SH-SY5Y (cell line): Measurements from ENCODE around the gene MLN.

Experiments used
- GATA2 ChIP-seq: IDR thresholded peaks from 2 replicates; pipeline ENCODE4 v1.6.1; 2011; ENCODE audit warnings: mild to moderate bottlenecking, low read depth, low read length
- GATA3 ChIP-seq: IDR thresholded peaks from 2 replicates; pipeline ENCODE4 v1.6.1; 2011; ENCODE audit warnings: low read depth, mild to moderate bottlenecking, low read length, moderate library complexity

Gene MLN

DNA sequence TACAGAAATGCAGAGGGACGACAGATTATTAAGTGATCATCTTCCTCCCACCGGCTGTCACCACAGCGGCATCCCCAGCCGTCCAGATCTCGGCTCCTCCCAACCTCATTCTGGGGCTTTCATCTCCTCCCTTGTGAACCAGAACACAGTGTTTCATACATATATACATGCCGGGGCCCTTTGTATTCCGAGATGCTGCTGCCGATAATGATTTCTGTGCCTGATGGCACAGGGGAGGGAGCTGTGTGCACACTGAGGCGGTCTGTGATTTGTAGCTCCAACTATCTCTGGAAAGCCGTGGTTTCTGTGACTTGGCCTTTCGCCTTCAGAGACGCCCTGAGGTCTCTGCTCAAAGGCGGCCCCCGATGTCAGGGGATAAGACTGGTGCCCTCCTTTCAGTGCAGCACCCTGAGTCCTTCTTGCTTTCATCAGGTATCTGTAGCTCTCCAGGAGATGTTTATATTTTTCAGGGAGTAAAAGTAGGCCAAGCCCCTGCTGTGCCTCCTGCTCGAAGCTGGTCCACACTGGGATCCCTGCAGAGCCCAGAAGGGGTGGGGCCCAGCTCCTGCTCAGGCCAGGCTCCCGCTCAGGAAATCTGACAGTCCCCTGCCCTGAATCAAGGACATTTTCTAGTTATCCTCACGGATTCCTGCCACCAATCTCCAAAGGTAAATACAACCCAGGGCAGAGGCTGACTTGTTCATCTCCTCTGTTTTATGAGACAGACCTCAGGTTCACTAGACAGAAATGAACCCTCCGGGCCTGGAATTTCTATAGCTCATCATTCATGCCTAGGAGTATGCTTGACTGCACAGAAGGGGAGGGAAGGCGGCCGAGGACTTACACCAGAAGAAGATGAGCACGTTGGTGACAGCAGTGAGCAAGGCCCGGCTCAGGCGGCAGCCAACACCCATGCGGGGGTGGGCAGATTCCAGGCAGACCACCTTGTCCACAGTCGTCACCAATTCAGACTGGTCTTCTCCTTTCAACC, 26.1 kb downstream of the MLN start:
- TF ChIP-seq GATA3 (no peak), GATA2 (no peak)

DNA sequence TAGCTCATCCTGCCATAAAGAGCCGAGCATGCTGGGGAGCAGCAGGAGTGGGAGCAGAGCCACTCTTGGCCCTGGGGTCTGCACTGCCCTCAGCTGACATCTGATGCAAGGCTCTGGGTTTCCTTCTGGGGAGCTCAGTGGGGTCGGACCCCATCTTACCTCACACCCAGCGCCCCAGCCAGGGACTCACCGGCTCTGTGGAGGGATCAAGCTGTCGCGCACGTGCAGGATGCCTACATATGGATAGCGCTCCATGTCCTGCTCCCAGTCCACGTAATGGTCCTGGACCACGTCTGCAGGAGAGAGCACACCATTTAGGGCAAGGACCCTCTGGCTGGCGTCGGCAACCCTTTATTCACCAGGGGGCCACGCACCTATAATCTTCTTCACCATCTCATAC, 27.0 kb downstream of the MLN start:
- TF ChIP-seq GATA3 (no peak), GATA2 (no peak)

DNA sequence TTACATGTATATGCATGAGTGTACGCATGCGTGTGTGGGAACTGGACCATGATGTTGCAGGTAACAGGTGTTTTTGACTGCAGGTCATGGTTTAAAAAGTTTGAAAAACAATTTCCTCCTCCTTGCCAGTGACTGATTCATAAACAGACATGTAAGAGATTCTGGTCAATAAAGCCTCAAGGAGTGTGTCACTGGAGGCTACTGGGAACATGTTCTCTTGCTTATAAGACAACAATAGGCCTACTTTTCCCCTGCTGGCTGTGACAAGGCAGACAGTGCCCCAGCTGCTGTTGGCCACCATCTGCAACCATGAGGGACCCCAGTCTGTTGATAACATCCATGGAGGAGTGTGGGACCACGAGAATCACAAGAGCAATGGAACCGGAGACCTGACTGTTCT, 27.6 kb downstream of the MLN start:
- TF ChIP-seq GATA2 (no peak), GATA3 (no peak)

DNA sequence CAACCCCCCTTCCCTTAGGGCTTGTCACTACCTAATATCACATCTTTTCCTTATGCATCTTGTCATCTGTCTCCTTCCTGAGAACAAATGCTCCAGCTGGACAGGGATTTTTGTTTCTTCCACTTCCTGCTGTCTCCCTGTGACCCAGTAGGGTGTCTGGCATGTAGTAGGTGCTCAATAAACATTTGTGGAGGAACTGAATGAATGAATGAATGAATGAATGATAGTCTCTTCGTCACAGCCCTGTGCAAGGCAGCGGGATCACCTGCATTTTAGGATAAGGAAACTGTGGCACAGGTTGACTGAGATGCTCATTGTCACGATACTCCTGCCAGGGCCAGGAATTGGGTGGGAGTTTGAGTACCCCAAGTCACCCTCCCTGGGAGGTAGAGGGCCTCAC, 29.0 kb downstream of the MLN start:
- TF ChIP-seq GATA3, result no peak
- TF ChIP-seq GATA2, result no peak

DNA sequence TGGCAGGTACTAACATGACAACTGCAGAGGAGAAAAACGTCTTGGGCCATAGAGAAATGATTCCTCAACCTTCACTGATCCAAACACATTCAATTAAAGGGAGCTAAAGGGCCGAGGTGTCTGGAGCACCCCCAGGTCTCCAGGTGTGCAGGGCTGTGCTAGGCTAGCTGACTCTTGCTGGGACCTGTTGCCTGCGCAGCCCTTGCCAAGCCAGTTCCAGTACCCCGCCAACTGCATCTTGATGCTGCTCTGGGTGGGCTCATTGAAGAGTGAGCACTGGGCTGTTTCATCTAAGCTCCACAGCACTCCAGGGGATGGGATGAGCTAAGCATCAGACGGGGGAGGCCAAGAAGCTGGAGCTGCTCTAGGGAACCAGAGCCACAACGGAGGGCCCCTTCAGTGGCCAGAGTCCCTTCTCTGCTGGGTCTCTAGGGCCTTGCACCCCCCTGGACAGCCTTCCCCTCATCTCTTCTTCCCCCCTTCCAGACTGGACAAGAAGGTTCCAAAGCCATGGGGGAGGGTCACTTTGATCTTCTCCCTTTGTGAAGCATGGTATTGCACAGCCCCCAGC, 30.8 kb downstream of the MLN start:
- TF ChIP-seq GATA2 (no peak), GATA3 (no peak)

DNA sequence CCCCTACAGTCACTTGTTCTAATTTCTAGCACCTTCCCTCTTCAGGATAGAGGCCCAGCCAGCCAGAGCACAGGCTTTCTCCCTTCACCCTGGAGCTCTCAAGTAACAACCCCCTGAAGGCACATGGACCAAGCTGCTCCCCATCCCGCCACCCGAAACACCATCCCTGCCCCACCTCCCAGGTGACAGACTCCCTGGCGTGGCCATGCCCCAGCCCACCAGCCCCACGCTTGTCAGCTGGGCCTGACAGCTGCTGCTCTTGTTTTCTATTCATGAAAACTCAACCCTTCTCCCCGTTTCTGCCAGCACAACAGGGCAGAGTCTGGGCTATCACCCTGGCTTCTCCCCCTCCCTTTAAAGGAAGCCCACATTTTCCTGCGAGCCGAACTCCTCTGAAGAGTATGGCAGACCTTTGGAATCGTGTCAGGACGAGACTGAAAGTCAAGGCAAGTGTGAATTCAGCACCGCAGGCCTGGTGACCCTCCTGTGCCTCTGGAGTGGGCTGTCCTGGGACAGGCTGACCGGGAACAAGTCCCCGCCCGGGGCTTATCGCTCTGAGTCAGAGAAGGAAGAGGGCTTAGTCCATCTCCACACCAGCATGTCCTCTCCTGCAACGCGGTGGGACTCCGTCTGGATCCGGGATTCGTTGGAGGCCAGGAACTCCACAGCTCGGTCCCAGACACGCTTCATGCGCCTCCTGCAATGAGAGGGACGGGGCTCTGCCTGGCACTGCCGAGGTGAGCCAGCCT, 31.5 kb downstream of the MLN start:
- TF ChIP-seq GATA2 (no peak), GATA3 (no peak)

DNA sequence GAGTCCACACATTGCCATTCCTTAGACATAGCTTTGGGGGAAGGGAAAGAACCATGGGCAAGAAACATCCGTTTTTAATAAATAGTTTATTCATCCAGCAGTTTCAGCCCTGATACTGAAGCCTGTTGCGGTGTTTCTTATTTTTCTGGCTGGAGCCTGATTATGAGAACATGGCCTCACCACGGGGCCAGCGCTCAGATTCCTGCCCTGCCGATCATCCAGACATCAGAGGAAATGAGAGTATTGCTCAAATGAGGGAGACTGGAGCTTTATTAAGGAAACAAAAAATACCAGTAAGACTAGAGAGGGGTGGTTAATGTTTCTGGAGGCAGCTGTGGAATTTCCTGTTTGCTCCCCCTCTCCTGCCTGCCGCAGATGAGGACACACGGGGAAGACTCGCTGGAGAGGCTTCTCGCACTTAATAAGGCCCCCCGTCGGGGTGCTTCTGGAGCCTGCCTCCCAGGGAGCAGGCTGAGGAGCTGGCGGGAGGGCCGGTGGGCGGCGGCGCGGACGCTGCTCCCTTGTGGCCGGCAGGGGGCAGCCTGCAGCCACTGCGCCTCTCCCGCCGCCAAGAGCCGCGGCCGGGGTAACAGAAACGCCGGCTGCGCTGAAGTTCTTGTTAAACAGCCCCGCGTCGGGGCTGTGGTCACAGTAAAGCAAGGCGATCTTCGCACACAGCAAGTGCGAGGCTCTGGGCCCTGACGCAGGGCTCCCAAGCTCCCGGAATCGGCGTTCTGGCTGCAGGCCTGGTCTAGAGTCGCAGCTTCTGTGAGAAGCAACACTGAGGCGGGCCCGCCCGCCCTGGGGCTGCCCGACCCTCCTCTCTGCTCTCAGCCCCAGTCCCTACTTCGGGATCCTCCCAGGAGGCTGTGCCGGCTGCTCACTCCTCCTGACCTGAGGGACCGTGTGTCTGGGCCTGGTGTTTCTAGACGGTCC, 32.4 kb downstream of the MLN start:
- no peak for TF ChIP-seq GATA2
- TF ChIP-seq GATA3, result no peak

DNA sequence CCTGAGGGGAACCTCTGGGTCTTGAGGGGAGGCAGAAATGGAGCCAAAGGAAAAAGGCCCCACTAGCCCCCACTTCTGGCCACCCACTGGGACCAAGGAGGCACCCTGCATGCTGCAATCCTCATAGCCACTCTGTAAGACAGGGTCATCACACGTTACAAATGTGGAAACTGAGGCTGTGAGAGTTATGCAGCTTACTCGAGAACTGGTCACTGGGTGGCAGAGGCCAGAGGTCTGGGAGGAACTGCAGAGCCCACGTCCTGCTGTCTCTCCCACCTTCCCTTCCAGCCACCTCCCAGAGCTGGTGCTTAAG, 33.0 kb downstream of the MLN start:
- no peak for TF ChIP-seq GATA3
- TF ChIP-seq GATA2, result no peak

DNA sequence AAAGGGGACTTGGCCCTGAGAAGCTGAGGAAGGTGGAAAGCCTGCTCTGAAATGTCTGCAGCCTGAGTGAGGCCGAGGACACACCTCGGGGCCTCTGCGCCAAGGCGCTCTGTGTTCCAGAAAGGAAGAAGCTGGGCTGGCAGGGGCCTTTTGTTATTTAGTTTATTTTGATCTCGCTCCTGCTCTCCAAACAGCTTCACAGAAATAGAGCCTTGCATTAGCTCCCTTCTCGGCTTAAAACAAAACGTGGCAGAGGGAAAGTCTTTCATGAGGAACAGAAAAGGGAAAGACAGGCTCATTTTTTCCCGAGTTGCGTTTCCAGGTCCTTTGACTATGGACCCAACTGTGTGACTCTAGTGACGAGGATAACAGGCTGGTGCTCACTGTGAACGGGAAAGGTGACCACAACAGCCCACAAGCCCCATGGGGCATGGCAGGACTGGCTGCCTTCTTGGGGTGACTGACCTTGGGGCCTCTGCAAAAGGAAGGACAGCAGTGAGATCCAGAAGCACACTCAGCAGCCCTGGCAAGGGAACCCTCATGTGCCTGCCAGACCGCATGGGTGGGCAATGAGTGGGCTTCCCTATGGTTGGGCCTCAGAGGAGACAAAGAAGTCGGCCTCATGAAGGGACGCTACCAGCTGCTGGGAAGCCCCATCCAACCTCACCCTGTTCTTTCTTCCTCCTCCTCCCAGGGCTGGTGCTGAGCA, 33.5 kb downstream of the MLN start:
- TF ChIP-seq GATA3, result no peak
- TF ChIP-seq GATA2, result no peak

DNA sequence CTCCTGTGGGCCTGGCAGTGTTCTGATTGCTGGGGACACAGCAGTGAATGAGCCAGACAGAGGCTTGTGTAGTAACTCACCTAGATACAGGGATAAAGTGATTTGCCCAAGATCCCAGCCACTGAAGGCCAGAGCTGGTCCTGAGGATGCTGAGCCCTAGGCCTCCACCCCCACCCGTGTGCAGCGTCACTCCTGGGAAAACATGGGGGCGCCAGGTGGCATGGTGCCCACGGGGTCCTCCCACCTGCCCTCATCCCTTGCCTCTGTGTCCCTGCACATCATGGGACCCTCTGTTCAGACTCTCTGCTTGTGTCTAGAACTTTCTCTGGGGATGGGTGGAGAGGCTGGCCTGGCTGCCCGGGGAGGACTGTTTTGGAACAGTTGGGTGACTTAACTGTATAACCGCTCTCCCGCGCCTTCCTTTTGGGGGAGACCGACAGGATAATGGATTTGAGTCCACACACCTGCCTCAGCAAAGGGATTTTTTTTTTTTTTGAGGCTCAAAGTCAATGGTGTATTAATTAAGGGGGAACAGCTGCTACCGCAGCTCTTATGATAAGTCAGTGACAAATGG, 34.5 kb downstream of the MLN start:
- TF ChIP-seq GATA3 (no peak), GATA2 (no peak)

DNA sequence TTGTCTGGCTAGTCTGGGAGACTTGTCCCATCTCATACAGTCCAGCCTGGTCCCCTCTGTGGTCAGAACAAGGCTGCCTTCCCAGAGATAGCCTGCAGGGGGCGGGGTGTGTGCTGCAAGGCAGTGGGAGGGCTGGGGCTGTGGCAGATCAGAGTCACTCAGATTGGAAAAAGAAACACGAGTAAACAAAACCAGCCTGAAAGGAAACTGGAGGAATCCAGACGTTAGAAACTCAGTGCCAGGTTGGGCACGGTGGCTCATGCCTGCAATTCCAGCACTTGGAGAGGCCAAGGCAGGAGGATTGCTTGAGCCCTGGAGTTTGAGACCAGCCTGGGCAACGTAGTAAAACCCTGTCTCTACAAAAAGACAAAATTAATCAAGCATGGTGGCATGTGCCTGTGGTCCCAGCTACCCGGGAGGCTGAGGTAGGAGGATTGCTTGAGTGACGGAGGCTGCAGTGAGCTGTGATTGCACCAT, 35.1 kb downstream of the MLN start:
- no peak for TF ChIP-seq GATA2
- no peak for TF ChIP-seq GATA3
